Nucleus accumbens (tissue), 56 donors: Measurements from ENCODE around the gene DMRTC2.
"Not testable (repeated sequence)": the region's sequence is repeated elsewhere in the genome, so short reads cannot be mapped to it uniquely, and the experiment has no call there.

Experiments
- DNase-seq, 56 donors: peaks; one replicate each; lab custom pipeline; 2025; lab: John Stamatoyannopoulos, UW

Gene DMRTC2

GRCh38 chr19:41868989-41869300, 24.1 kb downstream of the DMRTC2 start:
- DNase-seq: no peak

GRCh38 chr19:41869374-41869955, 24.6 kb downstream of the DMRTC2 start:
- no peak for DNase-seq

- no peak for DNase-seq
Measured at GRCh38 chr19:41870401-41870873, 25.6 kb downstream of the DMRTC2 start.

- DNase-seq: peak in 6 of 56 donors; percentile 5 to 31 (median 18)
Measured at GRCh38 chr19:41871573-41872383, 26.9 kb downstream of the DMRTC2 start.

GRCh38 chr19:41872384-41872774, 27.5 kb downstream of the DMRTC2 start:
- DNase-seq: no peak

GRCh38 chr19:41872775-41873647, 28.2 kb downstream of the DMRTC2 start:
- DNase-seq: peak in 37 of 56 donors; percentile 3 to 68 (median 18)

GRCh38 chr19:41875973-41876372, 31.1 kb downstream of the DMRTC2 start:
- not testable (repeated sequence) for DNase-seq

GRCh38 chr19:41876847-41877832, 32.3 kb downstream of the DMRTC2 start, which contains the start of gene CD79A:
Gene CD79A (plus strand): TSS chr19:41877279. CDS start chr19:41877305, 26 bp downstream.
- DNase-seq: no peak

- DNase-seq: no peak
Measured at GRCh38 chr19:41877916-41878905, 33.4 kb downstream of the DMRTC2 start.

- no peak for DNase-seq
Measured at GRCh38 chr19:41879080-41879479, 34.2 kb downstream of the DMRTC2 start.

GRCh38 chr19:41879670-41880328, 35.0 kb downstream of the DMRTC2 start:
- no peak for DNase-seq

GRCh38 chr19:41880329-41880708, 35.5 kb downstream of the DMRTC2 start:
- no peak for DNase-seq

GRCh38 chr19:41882568-41883462, 38.0 kb downstream of the DMRTC2 start, which contains the start of gene ARHGEF1:
Gene ARHGEF1 (plus strand): TSS chr19:41883184. CDS start chr19:41888083, 4,899 bp downstream.
- peak in 10 of 56 donors; percentile 7 to 50 (median 21) for DNase-seq

- DNase-seq: no peak
Measured at GRCh38 chr19:41883463-41883820, 38.6 kb downstream of the DMRTC2 start.

GRCh38 chr19:41883821-41884733, 39.2 kb downstream of the DMRTC2 start:
- DNase-seq: peak; percentile 48 to 97 (median 90)
